GM19463 (cell line): ENCODE data around the gene ZNF292.
"Not testable (repeated sequence)": the region's sequence is repeated elsewhere in the genome, so short reads cannot be mapped to it uniquely, and the experiment has no call there.

ENCODE experiments used
- ATAC-seq: cut with Tn5 transposase; IDR thresholded peaks from one replicate; pipeline ENCODE4 v1.9.1; 2021; ENCODE audit warnings: mild to moderate bottlenecking, moderate library complexity; ENCODE audit not compliant: unreplicated experiment

The ZNF292 gene

GRCh38 chr6:87261534-87261933 is 106.2 kb downstream of the ZNF292 start:
- no peak for ATAC-seq

DNA sequence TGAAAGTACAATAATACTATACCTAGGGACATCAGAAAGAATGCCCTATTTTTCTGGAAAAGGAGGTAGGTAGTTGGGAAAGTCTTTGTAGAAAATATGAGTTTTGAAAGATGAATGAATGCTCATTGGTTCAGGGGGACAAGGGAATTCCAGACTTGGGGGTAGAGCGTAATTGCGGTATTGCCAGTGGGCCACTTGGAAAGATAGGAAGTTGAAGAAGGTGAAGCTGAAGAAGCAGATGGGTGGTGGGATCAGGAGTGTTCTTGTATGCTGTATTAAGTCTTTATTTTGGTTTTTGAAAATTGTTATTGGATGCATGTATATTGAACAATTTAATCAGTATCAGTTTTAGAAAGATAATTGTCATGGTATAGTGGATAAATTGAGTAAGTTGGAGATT is 109.1 kb downstream of the ZNF292 start:
- ATAC-seq, result no peak

DNA sequence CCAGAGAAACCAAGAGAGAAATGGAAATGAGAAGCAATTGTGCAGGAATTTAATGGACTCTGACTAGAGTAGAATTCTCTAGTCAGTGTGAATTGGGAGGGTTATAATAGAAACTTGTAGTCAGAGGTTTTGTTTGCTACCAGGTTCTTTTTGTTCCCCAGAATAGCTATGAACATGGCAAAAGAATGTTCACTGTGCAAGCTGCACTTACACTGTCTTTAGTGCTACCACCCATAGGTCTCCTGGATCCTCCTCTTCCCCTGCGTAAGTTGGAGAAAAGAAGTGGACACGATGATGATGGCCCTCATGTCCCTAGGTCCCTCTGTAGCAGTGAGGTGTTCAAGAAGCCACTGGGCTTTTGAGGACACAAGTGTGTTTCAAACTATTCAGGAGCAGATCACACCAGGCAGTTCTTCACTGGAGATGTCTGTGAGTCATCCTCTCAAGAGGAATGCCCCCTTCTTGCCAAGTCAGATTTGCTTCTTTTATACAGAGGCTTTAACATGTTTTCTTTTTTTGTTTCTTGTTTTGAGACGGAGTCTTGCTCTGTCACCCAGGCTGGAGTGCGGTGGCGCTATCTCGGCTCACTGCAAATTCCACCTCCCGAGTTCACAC is 119.4 kb downstream of the ZNF292 start:
- ATAC-seq, result no peak

GRCh38 chr6:87276624-87277023 is 121.3 kb downstream of the ZNF292 start:
- ATAC-seq, result no peak

GRCh38 chr6:87277123-87277522 is 121.8 kb downstream of the ZNF292 start:
- no peak for ATAC-seq

DNA sequence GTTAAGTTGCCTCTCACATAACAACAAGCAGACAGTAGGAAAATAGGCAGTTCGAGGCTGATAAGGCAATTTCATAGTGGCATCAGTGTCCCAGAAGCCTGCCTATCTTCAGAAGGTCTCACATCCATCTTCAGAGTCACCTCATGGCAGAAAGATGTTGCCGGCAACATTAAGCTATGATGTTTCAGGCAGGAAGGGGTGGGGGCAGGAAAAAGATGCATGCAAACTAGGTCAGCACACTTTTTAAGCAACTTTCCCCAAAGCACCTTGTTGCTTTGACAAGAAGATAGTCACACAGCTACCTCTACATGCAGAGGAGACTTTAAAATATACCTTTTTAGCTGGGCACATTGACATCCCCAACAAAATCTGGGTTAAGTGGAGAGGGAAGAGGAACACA is 123.8 kb downstream of the ZNF292 start:
- ATAC-seq, result no peak

GRCh38 chr6:87281426-87281825 is 126.1 kb downstream of the ZNF292 start:
- ATAC-seq, result no peak

DNA sequence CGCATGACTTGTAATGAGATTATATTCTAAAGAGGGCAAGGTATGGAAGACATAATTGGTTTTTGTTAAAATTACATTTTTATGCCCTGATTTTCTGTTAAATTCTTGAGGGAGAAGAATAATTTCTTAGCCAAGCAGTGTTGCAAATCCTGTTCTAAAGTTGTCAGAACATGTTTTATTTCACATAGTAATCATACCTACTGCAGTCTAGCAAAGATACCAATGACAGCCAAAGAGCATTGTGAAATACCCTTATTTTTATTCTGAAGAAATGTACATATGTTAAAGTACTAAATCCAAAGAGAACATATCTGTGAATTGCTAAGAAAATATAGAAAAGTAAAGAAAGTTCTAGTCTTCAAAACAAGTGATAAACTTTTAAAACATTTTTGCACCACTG is 127.4 kb downstream of the ZNF292 start:
- ATAC-seq, result no peak

DNA sequence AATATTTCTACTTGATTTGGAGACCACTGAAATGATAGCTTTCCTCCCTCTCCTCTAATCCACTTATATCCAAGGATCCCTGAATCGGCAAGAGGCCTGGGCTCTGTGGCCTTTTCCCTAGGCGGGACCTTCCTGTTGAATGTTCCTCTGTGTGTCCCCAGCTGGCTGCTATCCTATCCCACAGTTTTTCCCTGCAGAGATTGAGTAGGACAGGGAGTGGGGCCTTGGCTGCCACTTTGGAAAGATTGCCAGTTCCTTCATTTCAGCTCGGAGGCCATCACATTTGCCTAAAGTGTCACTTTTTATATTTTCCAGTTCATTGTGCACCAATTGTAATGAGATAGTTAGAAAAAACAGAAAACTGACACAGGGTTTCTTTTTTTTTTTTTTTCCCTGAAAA is 128.1 kb downstream of the ZNF292 start:
- ATAC-seq, result no peak

GRCh38 chr6:87287251-87287650 is 131.9 kb downstream of the ZNF292 start:
- ATAC-seq, result no peak

DNA sequence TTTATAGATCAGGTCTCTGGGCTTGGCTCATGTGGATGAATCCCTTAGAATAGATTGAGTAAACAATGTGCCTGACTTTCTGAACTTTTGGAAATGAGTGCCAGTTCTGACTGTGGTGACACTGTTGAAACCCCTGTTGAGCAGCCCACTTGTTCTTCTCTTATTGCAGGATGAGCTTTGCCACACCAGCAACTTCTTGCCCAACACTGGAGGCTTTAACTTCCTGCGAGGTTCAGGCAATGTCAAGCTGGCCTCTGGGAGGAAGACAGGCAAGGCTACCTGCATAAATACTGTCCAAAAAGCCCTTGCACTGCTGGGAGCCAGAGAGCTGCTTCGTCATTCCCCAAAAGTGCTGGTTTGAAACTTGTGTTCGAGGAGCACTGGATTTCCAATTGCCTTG is 134.2 kb downstream of the ZNF292 start:
- no peak for ATAC-seq

GRCh38 chr6:87291883-87292282 is 136.5 kb downstream of the ZNF292 start:
- no peak for ATAC-seq

GRCh38 chr6:87293526-87293925 is 138.2 kb downstream of the ZNF292 start:
- ATAC-seq, result no peak

DNA sequence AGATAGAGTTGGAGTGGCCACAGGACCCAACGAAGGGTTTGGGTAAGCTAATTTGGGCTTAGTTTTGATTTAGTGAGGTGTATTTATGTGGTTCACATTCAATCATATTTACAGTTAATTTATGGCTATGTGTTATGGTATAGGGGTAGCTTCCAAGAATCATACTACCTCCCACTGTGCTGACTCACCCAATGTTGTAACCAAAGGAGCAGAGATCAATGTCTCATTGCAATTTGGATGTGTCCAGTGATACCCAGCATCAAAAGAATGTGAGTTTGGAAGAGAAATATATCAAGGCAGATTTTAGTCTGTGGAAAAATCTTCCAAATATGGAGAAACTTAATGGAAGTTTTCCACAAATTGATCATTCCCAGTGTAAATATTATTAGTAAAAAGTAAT is 141.8 kb downstream of the ZNF292 start:
- no peak for ATAC-seq

GRCh38 chr6:87301277-87301676 is 145.9 kb downstream of the ZNF292 start:
- not testable (repeated sequence) for ATAC-seq

DNA sequence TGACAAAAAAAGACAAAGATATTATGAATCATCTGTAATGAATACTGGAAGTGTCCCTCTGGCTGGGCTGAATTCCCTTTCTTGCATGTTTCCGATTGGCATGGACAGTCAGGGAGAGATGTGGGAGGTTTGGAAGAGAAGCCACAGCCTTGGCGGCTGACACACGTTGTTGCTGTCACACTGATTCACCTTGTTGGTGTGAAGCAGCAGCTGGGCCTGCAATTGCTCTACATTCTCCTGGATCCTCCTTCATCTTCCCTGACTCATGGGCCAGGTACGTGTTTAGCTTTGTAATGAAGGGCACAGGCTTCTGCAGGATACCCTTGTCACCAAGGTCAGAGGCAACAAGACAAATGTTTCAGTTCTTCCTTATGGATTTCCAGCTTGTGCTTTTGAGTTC is 153.6 kb downstream of the ZNF292 start:
- ATAC-seq, result no peak

DNA sequence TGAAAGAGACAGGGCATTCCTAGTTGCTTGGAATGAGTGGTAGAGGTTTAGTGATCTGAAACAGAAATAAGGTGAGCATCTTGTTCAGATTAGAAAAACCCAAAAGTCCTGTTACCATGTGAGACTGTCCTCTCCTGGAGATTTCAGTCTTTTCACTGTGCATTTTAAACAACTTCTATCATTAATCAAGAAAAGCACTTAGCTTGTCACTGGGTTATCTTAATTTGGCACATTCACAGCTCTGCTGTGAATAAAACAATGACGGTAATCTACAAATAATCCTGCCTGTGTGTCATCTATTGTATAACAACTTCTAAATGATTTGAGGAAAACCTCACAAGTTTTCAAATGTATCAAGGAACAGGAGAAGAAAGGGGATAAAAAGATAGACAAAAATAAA is 157.5 kb downstream of the ZNF292 start:
- no peak for ATAC-seq
